T-helper 1 cell treated with Interleukin-12 subunit alpha and Interleukin-12 subunit beta and Interleukin-4 antibody, amounts not matched to agents 30 μg/mL and 1 μg/mL, for 36 hours (primary cell): ENCODE measurements around the gene GAP43.

ENCODE experiments used
- H3K27ac Mint-ChIP-seq: one replicate; pipeline ENCODE4 v1.8.0; 2021; ENCODE audit warnings: mild to moderate bottlenecking, mixed read lengths
- H3K27me3 Mint-ChIP-seq: one replicate; pipeline ENCODE4 v1.8.0; 2021; ENCODE audit warnings: low read depth, mixed read lengths
- H3K36me3 Mint-ChIP-seq: one replicate; pipeline ENCODE4 v1.8.0; 2021; ENCODE audit warnings: low read depth, mixed read lengths
- H3K4me1 Mint-ChIP-seq: one replicate; pipeline ENCODE4 v1.8.0; 2021; ENCODE audit warnings: low read depth, mixed read lengths
- H3K4me3 Mint-ChIP-seq: one replicate; pipeline ENCODE4 v1.8.0; 2021; ENCODE audit warnings: mild to moderate bottlenecking, moderate library complexity, mixed read lengths
- H3K9me3 Mint-ChIP-seq: one replicate; pipeline ENCODE4 v1.8.0; 2021; ENCODE audit warnings: mixed read lengths

Gene GAP43

GRCh38 chr3:115688418-115688817, 65.1 kb downstream of the GAP43 start:
- Mint-ChIP-seq H3K9me3 (no peaks in the 10 kb centered on the region), H3K4me1 (peaks cover 2% of the 10 kb centered on the region), H3K4me3 (no peak overlapping the region), H3K27me3 (peaks cover 8% of the 10 kb centered on the region), H3K36me3 (no peaks in the 10 kb centered on the region), H3K27ac (no peak overlapping the region)

- Mint-ChIP-seq H3K36me3 (no peaks in the 10 kb centered on the region), H3K27ac (no peak overlapping the region), H3K4me3 (no peak overlapping the region), H3K4me1 (peaks cover 2% of the 10 kb centered on the region), H3K27me3 (peaks cover 3% of the 10 kb centered on the region), H3K9me3 (no peaks in the 10 kb centered on the region)
These were observed 66.6 kb downstream of the GAP43 start for GRCh38 chr3:115689928-115690327.

- no peaks in the 10 kb centered on the region for H3K27me3 Mint-ChIP-seq
- no peaks in the 10 kb centered on the region for H3K36me3 Mint-ChIP-seq
- no peak overlapping the region for H3K4me3 Mint-ChIP-seq
- no peaks in the 10 kb centered on the region for H3K9me3 Mint-ChIP-seq
- no peak overlapping the region for H3K27ac Mint-ChIP-seq
- peaks cover 2% of the 10 kb centered on the region for H3K4me1 Mint-ChIP-seq
These were observed 68.7 kb downstream of the GAP43 start for GRCh38 chr3:115691964-115692363.

GRCh38 chr3:115692887-115693524, 69.7 kb downstream of the GAP43 start:
- no peak overlapping the region for H3K27ac Mint-ChIP-seq
- H3K9me3 Mint-ChIP-seq = no peaks in the 10 kb centered on the region
- H3K4me1 Mint-ChIP-seq = peaks cover 2% of the 10 kb centered on the region
- H3K27me3 Mint-ChIP-seq = no peaks in the 10 kb centered on the region
- H3K36me3 Mint-ChIP-seq = no peaks in the 10 kb centered on the region
- H3K4me3 Mint-ChIP-seq = no peak overlapping the region

GRCh38 chr3:115693868-115694267, 70.6 kb downstream of the GAP43 start:
- no peaks in the 10 kb centered on the region for H3K36me3 Mint-ChIP-seq
- H3K27me3 Mint-ChIP-seq = no peaks in the 10 kb centered on the region
- no peak overlapping the region for H3K27ac Mint-ChIP-seq
- no peak overlapping the region for H3K4me3 Mint-ChIP-seq
- peaks cover 2% of the 10 kb centered on the region for H3K4me1 Mint-ChIP-seq
- H3K9me3 Mint-ChIP-seq = no peaks in the 10 kb centered on the region

GRCh38 chr3:115695090-115695489, 71.8 kb downstream of the GAP43 start:
- Mint-ChIP-seq H3K27me3 (no peaks in the 10 kb centered on the region), H3K4me1 (peaks cover 2% of the 10 kb centered on the region), H3K27ac (no peak overlapping the region), H3K9me3 (no peaks in the 10 kb centered on the region), H3K36me3 (no peaks in the 10 kb centered on the region), H3K4me3 (no peak overlapping the region)

GRCh38 chr3:115697263-115698053, 74.1 kb downstream of the GAP43 start:
- Mint-ChIP-seq H3K4me3 (no peak overlapping the region), H3K27me3 (no peaks in the 10 kb centered on the region), H3K9me3 (no peaks in the 10 kb centered on the region), H3K27ac (no peak overlapping the region), H3K36me3 (no peaks in the 10 kb centered on the region), H3K4me1 (peaks cover 2% of the 10 kb centered on the region)

- Mint-ChIP-seq H3K4me1 (no peaks in the 10 kb centered on the region), H3K9me3 (no peaks in the 10 kb centered on the region), H3K27me3 (no peaks in the 10 kb centered on the region), H3K36me3 (no peaks in the 10 kb centered on the region), H3K4me3 (no peak overlapping the region), H3K27ac (no peak overlapping the region)
These were observed 75.7 kb downstream of the GAP43 start for GRCh38 chr3:115698851-115699591.

- Mint-ChIP-seq H3K27ac (no peak overlapping the region), H3K9me3 (no peaks in the 10 kb centered on the region), H3K27me3 (no peaks in the 10 kb centered on the region), H3K4me3 (no peak overlapping the region), H3K4me1 (no peaks in the 10 kb centered on the region), H3K36me3 (no peaks in the 10 kb centered on the region)
These were observed 76.4 kb downstream of the GAP43 start for GRCh38 chr3:115699706-115700105.

- Mint-ChIP-seq H3K9me3 (no peaks in the 10 kb centered on the region), H3K27ac (no peak overlapping the region), H3K4me3 (no peak overlapping the region), H3K4me1 (no peaks in the 10 kb centered on the region), H3K36me3 (no peaks in the 10 kb centered on the region), H3K27me3 (no peaks in the 10 kb centered on the region)
These were observed 79.3 kb downstream of the GAP43 start for GRCh38 chr3:115702598-115702997.

- no peak overlapping the region for H3K4me3 Mint-ChIP-seq
These were observed 81.5 kb downstream of the GAP43 start for GRCh38 chr3:115704661-115705338.

GRCh38 chr3:115706311-115706829, 83.1 kb downstream of the GAP43 start:
- no peaks in the 10 kb centered on the region for H3K36me3 Mint-ChIP-seq
- no peaks in the 10 kb centered on the region for H3K4me1 Mint-ChIP-seq
- no peak overlapping the region for H3K4me3 Mint-ChIP-seq
- H3K9me3 Mint-ChIP-seq = no peaks in the 10 kb centered on the region
- peaks cover 6% of the 10 kb centered on the region for H3K27me3 Mint-ChIP-seq
- no peak overlapping the region for H3K27ac Mint-ChIP-seq

More at GRCh38 chr3:115704661-115705338, 81.5 kb downstream of the GAP43 start:
- H3K27ac Mint-ChIP-seq = no peak overlapping the region
- H3K36me3 Mint-ChIP-seq = no peaks in the 10 kb centered on the region
- H3K9me3 Mint-ChIP-seq = no peaks in the 10 kb centered on the region
- H3K27me3 Mint-ChIP-seq = peaks cover 6% of the 10 kb centered on the region
- H3K4me1 Mint-ChIP-seq = no peaks in the 10 kb centered on the region

GRCh38 chr3:115708540-115708939, 85.2 kb downstream of the GAP43 start:
- Mint-ChIP-seq H3K27ac (no peak overlapping the region), H3K4me1 (no peaks in the 10 kb centered on the region), H3K36me3 (no peaks in the 10 kb centered on the region), H3K9me3 (no peaks in the 10 kb centered on the region), H3K27me3 (peaks cover 6% of the 10 kb centered on the region), H3K4me3 (no peak overlapping the region)

- Mint-ChIP-seq H3K4me1 (no peaks in the 10 kb centered on the region), H3K9me3 (no peaks in the 10 kb centered on the region), H3K36me3 (no peaks in the 10 kb centered on the region), H3K27ac (no peak overlapping the region), H3K4me3 (no peak overlapping the region), H3K27me3 (peaks cover 6% of the 10 kb centered on the region)
These were observed 85.8 kb downstream of the GAP43 start for GRCh38 chr3:115709093-115709492.
